GM12878 (cell line): Measurements from ENCODE around the gene FBXL17. TPM values are rescaled to one million over a fixed set of nuclear protein-coding genes. Genes with fewer than 3 reads are reported as not detected.

Experiments
- ATAC-seq: fragments of 200-7000 bp; cut with Tn5 transposase; 3 replicates; pipeline ENCODE4 v1.9.1; 2020; ENCODE audit warnings: mild to moderate bottlenecking, moderate library complexity
- BruUV-seq: library from RNA; stranded (reverse); fragments of 400-500 nt; replicated peaks from 2 replicates; lab custom pipeline; 2021; lab: Mats Ljungman, UMichigan
- CTCF ChIA-PET: fragments of 300-600 bp; sonication (Branson Sonifier 250); formaldehyde crosslinking; extraction: SDS; loops from one replicate; lab custom pipeline; 2021; ENCODE audit warnings: inconsistent platforms; lab: Yijun Ruan, JAX
- POLR2A ChIA-PET: fragments of 350-600 bp; formaldehyde crosslinking; extraction: SDS; loops from one replicate; lab custom pipeline; 2021; ENCODE audit warnings: inconsistent platforms; lab: Charles Lee
- RAD21 ChIA-PET: fragments of 300-600 bp; sonication (Branson Sonifier 250); formaldehyde crosslinking; loops from one replicate; lab custom pipeline; 2023; ENCODE audit warnings: antibody characterized with exemption; ENCODE audit not compliant: unreplicated experiment; lab: Charles Lee
- SMC1A ChIA-PET: fragments of 300-600 bp; sonication (Branson Sonifier 250); formaldehyde crosslinking; loops from one replicate; lab custom pipeline; 2023; ENCODE audit not compliant: unreplicated experiment, uncharacterized antibody; lab: Charles Lee
- DNase-seq: peaks from one replicate; pipeline ENCODE4 v3.0.0-alpha.2; 2011; ENCODE audit warnings: low read depth, low spot score
- FAIRE-seq: peaks from 3 replicates; lab custom pipeline; 2011; peaks lifted over from hg19 to GRCh38; lab: Jason Lieb, UNC
- H2AFZ ChIP-seq: 2 replicates; pipeline ENCODE4 v1.6.0; 2011; ENCODE audit warnings: low read depth, low read length, control low read depth; ENCODE audit not compliant: control insufficient read depth
- H3K27ac ChIP-seq: 2 replicates; pipeline ENCODE4 v1.5.1; 2011; ENCODE audit warnings: control low read depth; ENCODE audit not compliant: control insufficient read depth, insufficient read depth
- H3K27me3 ChIP-seq, 2 experiments: replicated peaks in 1 of 2; 2 replicates each; pipeline versions ENCODE4 v1.6.0 to v1.6.1; 2011; ENCODE audit warnings: low read length in 1 of 2; ENCODE audit not compliant: control insufficient read depth in 2 of 2, insufficient read depth in 2 of 2
- H3K36me3 ChIP-seq, 2 experiments: 2 replicates each; pipeline ENCODE4 v1.5.1; 2011; ENCODE audit warnings: low read length in 1 of 2; ENCODE audit not compliant: control insufficient read depth in 2 of 2, insufficient read depth in 2 of 2
- H3K4me1 ChIP-seq: 2 replicates; pipeline ENCODE4 v1.6.1; 2011; ENCODE audit warnings: mild to moderate bottlenecking, low read length, moderate library complexity, mixed read lengths; ENCODE audit not compliant: control insufficient read depth, insufficient read depth
- H3K4me2 ChIP-seq: 2 replicates; pipeline ENCODE4 v1.6.0; 2011; ENCODE audit warnings: control low read depth; ENCODE audit not compliant: control insufficient read depth, insufficient read depth
- H3K4me3 ChIP-seq: fragments of 200-600 bp; sonication (generic); 2 replicates; pipeline ENCODE4 v1.5.1; 2016
- H3K79me2 ChIP-seq: 2 replicates; pipeline ENCODE4 v1.6.0; 2011; ENCODE audit warnings: low read length; ENCODE audit not compliant: control insufficient read depth, insufficient read depth
- H3K9ac ChIP-seq: 2 replicates; pipeline ENCODE4 v1.8.0; 2011; ENCODE audit warnings: low read length, control low read depth, mixed read lengths; ENCODE audit not compliant: control insufficient read depth, insufficient read depth
- H3K9me3 ChIP-seq: replicated peaks from 3 replicates; pipeline ENCODE4 v1.5.1; 2011; ENCODE audit warnings: mild to moderate bottlenecking, low read length; ENCODE audit not compliant: control insufficient read depth, insufficient read depth
- H4K20me1 ChIP-seq: 2 replicates; pipeline ENCODE4 v1.6.0; 2011; ENCODE audit not compliant: control insufficient read depth, insufficient read depth
- EGR1 ChIP-seq, 2 experiments: IDR thresholded peaks; 1 replicate in 1 of 2; 2 replicates in 1 of 2; pipeline ENCODE4 v1.6.1; 2011 to 2012; ENCODE audit warnings: low read depth in 2 of 2, low read length in 2 of 2, borderline replicate concordance in 1 of 2, mild to moderate bottlenecking in 1 of 2, moderate library complexity in 1 of 2
- EZH2 ChIP-seq: IDR thresholded peaks from 2 replicates; pipeline ENCODE4 v1.6.1; 2012; ENCODE audit warnings: low read depth, mild to moderate bottlenecking, control low read depth, inconsistent platforms, low read length, borderline replicate concordance; ENCODE audit not compliant: control insufficient read depth
- NFIC ChIP-seq: IDR thresholded peaks from 2 replicates; pipeline ENCODE4 v1.6.1; 2012; ENCODE audit warnings: low read depth, mild to moderate bottlenecking, inconsistent platforms, low read length, moderate library complexity
- RAD51 ChIP-seq: fragments of 450-650 bp; IDR thresholded peaks from 2 replicates; pipeline ENCODE4 v1.6.1; 2016; ENCODE audit warnings: moderate library complexity, mild to moderate bottlenecking, inconsistent platforms
- SMC3 ChIP-seq: IDR thresholded peaks from 2 replicates; pipeline ENCODE4 v1.6.1; 2011; ENCODE audit warnings: low read length, improper control_type of control experiment, borderline replicate concordance
- WRNIP1 ChIP-seq: IDR thresholded peaks from 2 replicates; pipeline ENCODE4 v1.6.1; 2011; ENCODE audit warnings: low read depth, low read length, improper control_type of control experiment, borderline replicate concordance
- YY1 ChIP-seq: IDR thresholded peaks from 2 replicates; pipeline ENCODE4 v1.6.1; 2011; ENCODE audit warnings: low read depth, mild to moderate bottlenecking, low read length
- whole genome bisulfite sequencing: methylation state at CpG from one replicate; pipeline ENCODE4 v1.1.6; 2016; ENCODE audit warnings: low lambda C conversion rate; ENCODE audit not compliant: insufficient replicate concordance, insufficient coverage; ENCODE audit errors: missing lambda C conversion rate; 5-methylcytosine and 5-hydroxymethylcytosine counted together
- in situ Hi-C: fragments of 300-500 bp; cut with MboI; formaldehyde crosslinking; loops from 9 replicates; pipeline ENCODE4 v1.14.3; 2018; ENCODE audit warnings: mixed read lengths
- intact Hi-C: fragments of 100-400 bp; cut with micrococcal nuclease; formaldehyde crosslinking; loops from one replicate; pipeline ENCODE4 v1.14.2; 2022; ENCODE audit not compliant: unreplicated experiment
- polyA plus RNA-seq, 11 experiments: library from polyadenylated mRNA; depleted of rRNA in 4 of 11; unstranded in 6 of 11; stranded (reverse) in 5 of 11; fragments of >200 nt; fragmentation: Nextera tagmentation in 4 of 11; fragmentation: Illumina TruSeq in 1 of 11; extraction: Ambion mirVana in 4 of 11; extraction: Trizol in 1 of 11; gene quantifications; 1 replicate in 1 of 11; 2 replicates in 10 of 11; pipeline versions ENCODE4 v1.2.1 to v1.2.3, GENCODE V29; 2011 to 2016; ENCODE audit warnings: inconsistent platforms in 2 of 11, missing spikeins in 2 of 11, low read depth in 1 of 11
- total RNA-seq, 4 experiments: library from RNA; depleted of rRNA in 3 of 4; stranded (reverse); fragments of >200 nt in 3 of 4; fragmentation: Illumina TruSeq in 1 of 4; extraction: Trizol in 1 of 4; gene quantifications; 2 replicates each; pipeline versions ENCODE4 v1.2.1 to v1.2.3, GENCODE V29; 2013 to 2021
- TF ChIP-seq, protein P1 (sequence below): fragments of 450-650 bp; conservative IDR thresholded peaks from 2 replicates; pipeline ENCODE4 v1.6.1; 2017; ENCODE audit warnings: mild to moderate bottlenecking, moderate library complexity
- TF ChIP-seq, protein P2 (sequence below): fragments of 450-650 bp; IDR thresholded peaks from 2 replicates; pipeline ENCODE4 v1.6.1; 2017; ENCODE audit warnings: mild to moderate bottlenecking
- TF ChIP-seq, protein P3 (sequence below): IDR thresholded peaks from 2 replicates; pipeline ENCODE4 v1.6.1; 2012; ENCODE audit warnings: low read depth, low read length, improper control_type of control experiment
- TF ChIP-seq, protein P4 (sequence below): IDR thresholded peaks from 2 replicates; pipeline ENCODE4 v1.6.1; 2011; ENCODE audit warnings: low read depth, low read length, improper control_type of control experiment, borderline replicate concordance

The FBXL17 gene
- total and polyA plus RNA-seq, 10 of the 15 experiments (the other 5 are each of a cell fraction or from before 2014, with no cell fraction given) = 0.88 to 9.0 (median 4.4) TPM

DNA sequence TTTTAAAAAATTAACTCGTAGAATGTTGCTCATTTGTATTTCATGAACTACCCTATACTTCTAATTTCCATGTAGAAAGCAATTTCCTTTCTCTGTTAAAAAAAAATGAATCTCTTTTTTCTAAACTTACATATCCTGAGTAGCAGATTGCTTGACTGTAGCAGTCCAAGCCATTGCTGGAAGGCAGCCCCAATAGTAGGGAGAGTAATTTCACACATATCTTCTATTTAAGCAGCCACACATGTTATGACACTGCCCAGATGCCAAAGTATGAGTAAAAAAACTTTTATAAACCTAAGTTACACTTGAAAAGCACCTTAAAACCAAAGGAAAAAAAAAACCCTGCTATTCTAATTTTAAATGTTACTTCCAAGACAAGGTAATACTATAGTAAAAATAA is 69.6 kb downstream of the FBXL17 start:
- ChIA-PET CTCF (interaction anchor here (2.2 kb wide), 1 partner anchor 52 kb away, joined by 9 read pairs; no protein-coding TSS in a partner anchor), POLR2A (no interaction called here), SMC1A (no interaction called here), RAD21 (no interaction called here)
- H3K9ac ChIP-seq = no peak overlapping the region
- DNase-seq = no peak
- intact Hi-C loops (no loop called here), in situ Hi-C loops (no loop called here)
- no peak overlapping the region for H3K27ac ChIP-seq
- H4K20me1 ChIP-seq = no peaks in the 10 kb centered on the region
- no peaks in the 10 kb centered on the region for H3K27me3 ChIP-seq
- H3K4me3 ChIP-seq = no peak overlapping the region
- TF ChIP-seq NFIC = no peak
- TF ChIP-seq, protein P1, sequence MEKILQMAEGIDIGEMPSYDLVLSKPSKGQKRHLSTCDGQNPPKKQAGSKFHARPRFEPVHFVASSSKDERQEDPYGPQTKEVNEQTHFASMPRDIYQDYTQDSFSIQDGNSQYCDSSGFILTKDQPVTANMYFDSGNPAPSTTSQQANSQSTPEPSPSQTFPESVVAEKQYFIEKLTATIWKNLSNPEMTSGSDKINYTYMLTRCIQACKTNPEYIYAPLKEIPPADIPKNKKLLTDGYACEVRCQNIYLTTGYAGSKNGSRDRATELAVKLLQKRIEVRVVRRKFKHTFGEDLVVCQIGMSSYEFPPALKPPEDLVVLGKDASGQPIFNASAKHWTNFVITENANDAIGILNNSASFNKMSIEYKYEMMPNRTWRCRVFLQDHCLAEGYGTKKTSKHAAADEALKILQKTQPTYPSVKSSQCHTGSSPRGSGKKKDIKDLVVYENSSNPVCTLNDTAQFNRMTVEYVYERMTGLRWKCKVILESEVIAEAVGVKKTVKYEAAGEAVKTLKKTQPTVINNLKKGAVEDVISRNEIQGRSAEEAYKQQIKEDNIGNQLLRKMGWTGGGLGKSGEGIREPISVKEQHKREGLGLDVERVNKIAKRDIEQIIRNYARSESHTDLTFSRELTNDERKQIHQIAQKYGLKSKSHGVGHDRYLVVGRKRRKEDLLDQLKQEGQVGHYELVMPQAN = no peak
- TF ChIP-seq WRNIP1 = no peak
- ATAC-seq = no peak
- H3K4me1 ChIP-seq = no peaks in the 10 kb centered on the region
- no peaks in the 10 kb centered on the region for H3K36me3 ChIP-seq
- H3K79me2 ChIP-seq = no peaks in the 10 kb centered on the region
- FAIRE-seq = no peak
- H3K4me2 ChIP-seq = no peak overlapping the region
- BruUV-seq = no TSS peak
- WGBS = 94% methylated on average over 1 of the region's 1 CpG
- H3K9me3 ChIP-seq = no peaks in the 10 kb centered on the region
- no peak overlapping the region for H2AFZ ChIP-seq

DNA sequence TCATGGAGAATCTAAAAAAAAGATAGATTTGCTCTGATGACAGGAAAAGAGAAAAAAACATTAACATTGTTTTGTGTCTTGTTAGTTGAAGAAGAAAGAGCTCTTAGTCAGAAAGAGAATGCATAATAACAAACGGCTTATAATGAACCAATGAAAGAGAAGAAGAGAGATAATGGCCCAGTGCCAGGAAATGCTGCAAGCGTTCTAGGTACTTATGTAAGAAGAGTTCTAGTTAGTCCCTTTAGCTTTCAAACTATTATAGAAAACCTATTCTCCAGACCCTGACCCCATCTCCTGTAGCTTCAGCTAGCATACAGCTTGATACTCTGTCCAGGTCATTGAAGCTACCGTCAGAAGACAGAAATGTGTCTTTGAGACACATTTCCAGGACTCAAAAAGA is 70.2 kb downstream of the FBXL17 start:
- H3K79me2 ChIP-seq = no peaks in the 10 kb centered on the region
- H3K36me3 ChIP-seq = no peaks in the 10 kb centered on the region
- no peaks in the 10 kb centered on the region for H3K9me3 ChIP-seq
- in situ Hi-C loops (no loop called here), intact Hi-C loops (no loop called here)
- no peak for FAIRE-seq
- no peak overlapping the region for H3K4me2 ChIP-seq
- CTCF ChIA-PET = interaction anchor here (2.2 kb wide), 1 partner anchor 51 kb away, joined by 9 read pairs; no protein-coding TSS in a partner anchor
- H4K20me1 ChIP-seq = no peaks in the 10 kb centered on the region
- no peaks in the 10 kb centered on the region for H3K4me1 ChIP-seq
- no peak overlapping the region for H3K27ac ChIP-seq
- no peak for DNase-seq
- BruUV-seq = no TSS peak
- RAD21 ChIA-PET = interaction anchor here (1.3 kb wide), 1 partner anchor 51 kb away, joined by 4 read pairs; no protein-coding TSS in a partner anchor
- POLR2A ChIA-PET = no interaction called here
- no peak overlapping the region for H2AFZ ChIP-seq
- 97% methylated on average over 3 of the region's 3 CpGs for WGBS
- H3K4me3 ChIP-seq = no peak overlapping the region
- no peaks in the 10 kb centered on the region for H3K27me3 ChIP-seq
- no peak for ATAC-seq
- no peak overlapping the region for H3K9ac ChIP-seq
- SMC1A ChIA-PET = no interaction called here
- no peak for TF ChIP-seq RAD51
- no peak for TF ChIP-seq SMC3
- TF ChIP-seq EZH2 = no peak
- no peak for TF ChIP-seq EGR1 (IDR thresholded peaks at IDR 0.05; ENCODE audit: borderline replicate concordance in 1 of 2, low read depth in 2 of 2, low read length in 2 of 2)
- TF ChIP-seq, protein P2, sequence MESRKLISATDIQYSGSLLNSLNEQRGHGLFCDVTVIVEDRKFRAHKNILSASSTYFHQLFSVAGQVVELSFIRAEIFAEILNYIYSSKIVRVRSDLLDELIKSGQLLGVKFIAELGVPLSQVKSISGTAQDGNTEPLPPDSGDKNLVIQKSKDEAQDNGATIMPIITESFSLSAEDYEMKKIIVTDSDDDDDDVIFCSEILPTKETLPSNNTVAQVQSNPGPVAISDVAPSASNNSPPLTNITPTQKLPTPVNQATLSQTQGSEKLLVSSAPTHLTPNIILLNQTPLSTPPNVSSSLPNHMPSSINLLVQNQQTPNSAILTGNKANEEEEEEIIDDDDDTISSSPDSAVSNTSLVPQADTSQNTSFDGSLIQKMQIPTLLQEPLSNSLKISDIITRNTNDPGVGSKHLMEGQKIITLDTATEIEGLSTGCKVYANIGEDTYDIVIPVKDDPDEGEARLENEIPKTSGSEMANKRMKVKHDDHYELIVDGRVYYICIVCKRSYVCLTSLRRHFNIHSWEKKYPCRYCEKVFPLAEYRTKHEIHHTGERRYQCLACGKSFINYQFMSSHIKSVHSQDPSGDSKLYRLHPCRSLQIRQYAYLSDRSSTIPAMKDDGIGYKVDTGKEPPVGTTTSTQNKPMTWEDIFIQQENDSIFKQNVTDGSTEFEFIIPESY = no peak
- TF ChIP-seq, protein P3, sequence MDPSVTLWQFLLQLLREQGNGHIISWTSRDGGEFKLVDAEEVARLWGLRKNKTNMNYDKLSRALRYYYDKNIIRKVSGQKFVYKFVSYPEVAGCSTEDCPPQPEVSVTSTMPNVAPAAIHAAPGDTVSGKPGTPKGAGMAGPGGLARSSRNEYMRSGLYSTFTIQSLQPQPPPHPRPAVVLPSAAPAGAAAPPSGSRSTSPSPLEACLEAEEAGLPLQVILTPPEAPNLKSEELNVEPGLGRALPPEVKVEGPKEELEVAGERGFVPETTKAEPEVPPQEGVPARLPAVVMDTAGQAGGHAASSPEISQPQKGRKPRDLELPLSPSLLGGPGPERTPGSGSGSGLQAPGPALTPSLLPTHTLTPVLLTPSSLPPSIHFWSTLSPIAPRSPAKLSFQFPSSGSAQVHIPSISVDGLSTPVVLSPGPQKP = no peak
- TF ChIP-seq, protein P4, sequence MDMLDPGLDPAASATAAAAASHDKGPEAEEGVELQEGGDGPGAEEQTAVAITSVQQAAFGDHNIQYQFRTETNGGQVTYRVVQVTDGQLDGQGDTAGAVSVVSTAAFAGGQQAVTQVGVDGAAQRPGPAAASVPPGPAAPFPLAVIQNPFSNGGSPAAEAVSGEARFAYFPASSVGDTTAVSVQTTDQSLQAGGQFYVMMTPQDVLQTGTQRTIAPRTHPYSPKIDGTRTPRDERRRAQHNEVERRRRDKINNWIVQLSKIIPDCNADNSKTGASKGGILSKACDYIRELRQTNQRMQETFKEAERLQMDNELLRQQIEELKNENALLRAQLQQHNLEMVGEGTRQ = no peak
- TF ChIP-seq YY1 = no peak
